Ascending aorta (tissue), 2 donors: Measurements from ENCODE around the gene CTCFL. TPM values are rescaled to one million over a fixed set of nuclear protein-coding genes. Genes with fewer than 3 reads are reported as not detected.

ENCODE experiments used
- DNase-seq, 2 donors: peaks; one replicate each; pipeline ENCODE4 v3.0.0-alpha.2; 2019; ENCODE audit warnings: low spot score in 2 of 2
- H3K27ac ChIP-seq, 2 donors: fragments of 200-600 bp; sonication (generic); one replicate each; pipeline ENCODE4 v1.5.1; 2016 to 2017; ENCODE audit warnings: mild to moderate bottlenecking in 1 of 2
- H3K27me3 ChIP-seq: fragments of 200-600 bp; sonication (generic); one replicate; pipeline ENCODE4 v1.5.1; 2017
- H3K36me3 ChIP-seq, 2 donors: fragments of 200-600 bp; sonication (generic); one replicate each; pipeline ENCODE4 v1.5.1; 2016
- H3K4me1 ChIP-seq, 2 donors: fragments of 200-600 bp; sonication (generic); one replicate each; pipeline ENCODE4 v1.5.1; 2016 to 2017; ENCODE audit warnings: mild to moderate bottlenecking in 1 of 2
- H3K4me3 ChIP-seq, 2 donors: fragments of 200-600 bp; sonication (generic); one replicate each; pipeline ENCODE4 v1.5.1; 2016 to 2017; ENCODE audit warnings: mild to moderate bottlenecking in 1 of 2
- H3K9me3 ChIP-seq, 2 donors: fragments of 200-600 bp; sonication (generic); one replicate each; pipeline ENCODE4 v1.5.1; 2016
- intact Hi-C: fragments of 100-400 bp; cut with DNase I; formaldehyde crosslinking; loops from one replicate; pipeline ENCODE4 v1.15.1; 2023
- total RNA-seq: library from RNA; depleted of rRNA; stranded (reverse); fragments of >200 nt; gene quantifications from one replicate; pipeline ENCODE4 v1.1.0, GENCODE V29; 2016
- TF ChIP-seq, protein P1 (sequence below), 3 experiments: fragments of 200-600 bp in 2 of 3; fragments of 450-650 bp in 1 of 3; sonication (generic) in 2 of 3; IDR thresholded peaks; one replicate each; pipeline ENCODE4 v1.5.1; 2016 to 2019; ENCODE audit warnings: antibody characterized with exemption in 3 of 3, mild to moderate bottlenecking in 1 of 3, moderate library complexity in 1 of 3

The CTCFL gene
- total RNA-seq, 1 donor from 2014 or later, result not detected

- intact Hi-C loops, result no loop called here
- Histone ChIP-seq H3K36me3 (no peaks in the 10 kb centered on the region), H3K4me3 (no peak overlapping the region), H3K27me3 (no peaks in the 10 kb centered on the region), H3K9me3 (no peaks in the 10 kb centered on the region), H3K4me1 (no peaks in the 10 kb centered on the region), H3K27ac (no peak overlapping the region)
- TF ChIP-seq, protein P1, sequence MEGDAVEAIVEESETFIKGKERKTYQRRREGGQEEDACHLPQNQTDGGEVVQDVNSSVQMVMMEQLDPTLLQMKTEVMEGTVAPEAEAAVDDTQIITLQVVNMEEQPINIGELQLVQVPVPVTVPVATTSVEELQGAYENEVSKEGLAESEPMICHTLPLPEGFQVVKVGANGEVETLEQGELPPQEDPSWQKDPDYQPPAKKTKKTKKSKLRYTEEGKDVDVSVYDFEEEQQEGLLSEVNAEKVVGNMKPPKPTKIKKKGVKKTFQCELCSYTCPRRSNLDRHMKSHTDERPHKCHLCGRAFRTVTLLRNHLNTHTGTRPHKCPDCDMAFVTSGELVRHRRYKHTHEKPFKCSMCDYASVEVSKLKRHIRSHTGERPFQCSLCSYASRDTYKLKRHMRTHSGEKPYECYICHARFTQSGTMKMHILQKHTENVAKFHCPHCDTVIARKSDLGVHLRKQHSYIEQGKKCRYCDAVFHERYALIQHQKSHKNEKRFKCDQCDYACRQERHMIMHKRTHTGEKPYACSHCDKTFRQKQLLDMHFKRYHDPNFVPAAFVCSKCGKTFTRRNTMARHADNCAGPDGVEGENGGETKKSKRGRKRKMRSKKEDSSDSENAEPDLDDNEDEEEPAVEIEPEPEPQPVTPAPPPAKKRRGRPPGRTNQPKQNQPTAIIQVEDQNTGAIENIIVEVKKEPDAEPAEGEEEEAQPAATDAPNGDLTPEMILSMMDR (IDR thresholded peaks at IDR 0.05), result peak in 2 of 3 experiments; percentile 11 to 22
- no peak for DNase-seq
These were observed 15.2 kb downstream of the CTCFL start for GRCh38 chr20:57509665-57510237.

GRCh38 chr20:57508831-57509230, 16.1 kb downstream of the CTCFL start:
- Histone ChIP-seq H3K36me3 (no peaks in the 10 kb centered on the region), H3K27ac (no peak overlapping the region), H3K4me1 (no peaks in the 10 kb centered on the region), H3K4me3 (no peak overlapping the region), H3K27me3 (no peaks in the 10 kb centered on the region), H3K9me3 (no peaks in the 10 kb centered on the region)
- DNase-seq, result no peak
- TF ChIP-seq, protein P1 (IDR thresholded peaks at IDR 0.05), result no peak
- intact Hi-C loops, result no loop called here

- Histone ChIP-seq H3K4me1 (no peaks in the 10 kb centered on the region), H3K36me3 (no peaks in the 10 kb centered on the region), H3K4me3 (no peak overlapping the region), H3K9me3 (no peaks in the 10 kb centered on the region), H3K27ac (no peak overlapping the region), H3K27me3 (no peaks in the 10 kb centered on the region)
- DNase-seq, result no peak
- intact Hi-C loops, result no loop called here
- TF ChIP-seq, protein P1 (IDR thresholded peaks at IDR 0.05), result no peak
These were observed 16.6 kb downstream of the CTCFL start for GRCh38 chr20:57508381-57508780.

DNA sequence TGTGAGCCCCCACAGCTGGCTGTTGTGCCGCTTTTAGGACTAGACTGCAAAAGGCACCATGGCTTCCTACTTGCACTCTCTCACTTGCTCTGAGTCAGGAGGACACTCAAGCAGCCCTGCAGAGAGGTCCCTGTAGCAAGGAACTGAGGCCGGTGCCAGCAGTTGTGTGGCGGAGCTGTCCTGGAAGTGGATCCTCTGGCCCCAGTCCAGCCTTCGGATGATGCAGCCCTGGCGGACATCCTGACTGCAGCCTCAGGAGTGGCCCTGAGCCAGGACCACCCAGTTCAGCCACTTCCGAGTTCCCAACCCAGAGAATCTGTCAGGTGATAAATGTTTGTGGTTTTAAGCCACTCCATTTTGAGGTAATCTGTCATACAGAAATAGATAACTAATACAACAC, 17.5 kb downstream of the CTCFL start:
- intact Hi-C loops, result no loop called here
- Histone ChIP-seq H3K27me3 (no peaks in the 10 kb centered on the region), H3K27ac (no peak overlapping the region), H3K4me1 (no peaks in the 10 kb centered on the region), H3K4me3 (no peak overlapping the region), H3K9me3 (no peaks in the 10 kb centered on the region), H3K36me3 (no peaks in the 10 kb centered on the region)
- TF ChIP-seq, protein P1 (IDR thresholded peaks at IDR 0.05), result no peak
- DNase-seq, result no peak

GRCh38 chr20:57505979-57506378, 19.0 kb downstream of the CTCFL start:
- no peaks in the 10 kb centered on the region for H3K36me3 ChIP-seq
- intact Hi-C loops, result no loop called here
- H3K4me3 ChIP-seq, result no peak overlapping the region
- H3K4me1 ChIP-seq, result no peaks in the 10 kb centered on the region
- no peak overlapping the region for H3K27ac ChIP-seq
- TF ChIP-seq, protein P1 (IDR thresholded peaks at IDR 0.05), result no peak
- H3K27me3 ChIP-seq, result no peaks in the 10 kb centered on the region
- no peak for DNase-seq
- no peaks in the 10 kb centered on the region for H3K9me3 ChIP-seq

DNA sequence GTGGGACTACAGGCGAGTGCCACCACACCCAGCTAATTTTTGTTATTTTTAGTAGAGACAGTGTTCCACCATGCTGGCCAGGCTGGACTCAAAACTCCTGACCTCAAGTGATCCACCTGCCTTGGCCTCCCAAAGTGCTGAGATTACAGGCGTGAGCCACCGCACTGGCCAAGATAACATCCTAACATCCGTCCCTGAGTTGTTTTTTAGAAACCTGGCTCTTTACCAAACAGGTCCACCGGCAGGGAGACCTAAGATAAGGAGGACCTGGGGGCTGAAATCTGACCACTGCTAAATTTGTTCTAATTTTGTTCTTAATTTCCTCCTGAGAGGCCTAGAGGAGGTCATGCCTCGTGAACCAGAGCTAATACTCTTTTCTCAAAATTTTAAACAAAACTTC, 20.5 kb downstream of the CTCFL start:
- no peaks in the 10 kb centered on the region for H3K36me3 ChIP-seq
- intact Hi-C loops, result no loop called here
- no peak overlapping the region for H3K4me3 ChIP-seq
- H3K4me1 ChIP-seq, result no peaks in the 10 kb centered on the region
- H3K9me3 ChIP-seq, result no peaks in the 10 kb centered on the region
- TF ChIP-seq, protein P1 (IDR thresholded peaks at IDR 0.05), result no peak
- no peaks in the 10 kb centered on the region for H3K27me3 ChIP-seq
- no peak overlapping the region for H3K27ac ChIP-seq
- no peak for DNase-seq
